Measurements from ENCODE around the gene ARHGEF28.

ARHGEF28 gene

DNA sequence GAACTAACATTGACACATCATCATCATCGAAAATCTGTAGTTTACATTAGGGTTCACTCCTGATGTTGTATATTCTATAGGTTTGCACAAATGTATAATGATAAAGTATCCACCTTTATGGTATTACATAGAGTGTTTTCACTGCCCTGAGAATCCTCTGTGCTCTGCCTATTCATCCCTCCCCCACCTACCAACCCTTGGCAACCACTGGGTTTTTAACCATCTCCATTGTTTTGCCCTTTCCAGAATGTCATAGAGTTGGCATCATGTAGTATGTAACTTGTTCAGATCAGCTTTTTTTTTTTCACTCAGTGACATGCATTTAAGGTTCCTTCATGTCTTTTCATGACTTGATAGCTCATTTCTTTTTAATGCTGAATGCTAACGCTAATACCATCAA, 106.0 kb downstream of the ARHGEF28 start:
- Histone ChIP-seq H2BK15ac (replicated peaks; ENCODE audit: low read depth) (no peak overlapping the region), H3K27me3 (ENCODE audit: insufficient read depth, low read length, poor library complexity) (no peaks in the 10 kb centered on the region), H4K8ac (ENCODE audit: low read depth, low read length) (no peak overlapping the region), H2BK120ac (ENCODE audit: low read depth, low read length) (no peak overlapping the region), H2AK5ac (ENCODE audit: low read length) (no peak overlapping the region), H4K5ac (ENCODE audit: low read length) (no peak overlapping the region), H3K27ac (ENCODE audit: low read depth, low read length) (no peak overlapping the region), H3K9ac (ENCODE audit: low read length) (no peak overlapping the region), H3K79me2 (ENCODE audit: control insufficient read depth, insufficient read depth, low read length) (no peaks in the 10 kb centered on the region), H3K18ac (ENCODE audit: low read length) (no peak overlapping the region), H3K36me3 (ENCODE audit: control insufficient read depth, insufficient read depth, low read length) (no peaks in the 10 kb centered on the region), H3K4me3 (ENCODE audit: low read length) (no peak overlapping the region), H3K4me2 (ENCODE audit: low read length) (no peak overlapping the region), H2BK5ac (ENCODE audit: low read length) (no peak overlapping the region), H3K56ac (ENCODE audit: low read length) (no peak overlapping the region), H3K4ac (ENCODE audit: low read depth, low read length) (no peak overlapping the region), H3K4me1 (ENCODE audit: control insufficient read depth, low read depth, low read length) (no peaks in the 10 kb centered on the region), H3K79me1 (ENCODE audit: low read length) (no peaks in the 10 kb centered on the region), H3K23ac (ENCODE audit: low read length) (no peak overlapping the region)
- no peak for DNase-seq
- no CpG with 5 or more reads among the region's 2 CpGs for WGBS (ENCODE audit: extremely low coverage, insufficient coverage, low lambda C conversion rate)

DNA sequence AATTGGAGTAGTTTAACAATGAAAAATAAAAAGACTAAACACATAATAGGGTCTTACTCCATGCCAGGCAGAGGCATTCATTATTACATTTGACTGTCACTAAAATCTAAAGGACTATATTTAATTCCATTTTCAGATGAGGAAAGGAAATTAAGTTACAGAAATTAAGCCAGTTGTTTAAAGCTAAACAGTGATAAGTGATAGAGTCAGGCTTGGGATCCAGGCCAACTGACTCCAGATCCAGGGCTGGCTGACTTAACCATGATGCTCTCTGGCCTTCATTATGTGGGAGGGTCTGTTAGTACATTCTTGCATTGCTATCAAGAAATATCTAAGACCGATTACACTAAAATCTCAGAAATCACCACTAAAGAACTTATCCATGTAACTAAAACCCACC, 107.2 kb downstream of the ARHGEF28 start:
- no CpG with 5 or more reads among the region's 1 CpG for WGBS (ENCODE audit: extremely low coverage, insufficient coverage, low lambda C conversion rate)
- no peak overlapping the region for H3K27ac ChIP-seq (ENCODE audit: low read depth, low read length)
- no peak for DNase-seq

DNA sequence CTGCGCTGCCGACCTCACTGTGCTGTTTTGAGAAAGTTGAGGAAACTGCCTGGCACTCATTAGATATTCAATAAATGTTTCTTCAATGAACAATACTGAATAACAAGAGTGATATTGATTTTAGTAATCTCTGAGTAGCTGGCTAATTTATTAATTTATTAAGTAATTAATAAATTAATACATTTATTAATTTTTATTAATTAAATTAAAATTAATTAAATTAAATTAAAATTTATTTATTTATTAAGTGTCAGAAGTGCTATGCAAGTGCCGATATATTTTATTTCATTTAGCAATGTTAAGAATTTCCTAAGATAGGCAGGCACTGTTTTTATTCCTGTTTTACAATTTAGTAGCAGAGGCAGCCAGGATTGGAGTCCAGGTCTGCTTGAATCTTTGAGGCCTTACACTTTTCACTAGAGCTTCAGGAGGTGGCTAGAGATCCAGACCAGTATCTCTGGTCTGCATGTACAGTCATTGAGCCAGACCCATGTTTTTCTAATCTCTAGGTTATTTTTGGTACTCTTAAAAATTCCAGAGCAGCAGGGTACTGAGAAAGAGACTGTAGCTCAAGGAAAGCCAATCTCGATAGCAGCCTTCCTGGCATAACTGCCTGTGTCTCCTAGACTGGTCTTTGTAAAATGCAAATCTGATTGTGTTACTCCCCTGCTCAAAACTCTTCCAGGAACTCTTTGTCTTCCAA, 109.2 kb downstream of the ARHGEF28 start:
- no peak overlapping the region for H2BK5ac ChIP-seq (ENCODE audit: low read length)
- no CpG with 5 or more reads among the region's 4 CpGs for WGBS (ENCODE audit: extremely low coverage, insufficient coverage, low lambda C conversion rate)
- H3K18ac ChIP-seq (ENCODE audit: low read length): no peak overlapping the region
- H3K27ac ChIP-seq (ENCODE audit: low read depth, low read length): no peak overlapping the region
- DNase-seq: no peak
- H3K4me2 ChIP-seq (ENCODE audit: low read length): no peak overlapping the region
- no peak overlapping the region for H4K5ac ChIP-seq (ENCODE audit: low read length)
- no peaks in the 10 kb centered on the region for H3K79me2 ChIP-seq (ENCODE audit: control insufficient read depth, insufficient read depth, low read length)
- no peak overlapping the region for H3K4ac ChIP-seq (ENCODE audit: low read depth, low read length)
- H3K4me3 ChIP-seq (ENCODE audit: low read length): no peak overlapping the region
- H4K8ac ChIP-seq (ENCODE audit: low read depth, low read length): no peak overlapping the region
- H3K79me1 ChIP-seq (ENCODE audit: low read length): no peaks in the 10 kb centered on the region
- no peaks in the 10 kb centered on the region for H3K27me3 ChIP-seq (ENCODE audit: insufficient read depth, low read length, poor library complexity)
- no peaks in the 10 kb centered on the region for H3K36me3 ChIP-seq (ENCODE audit: control insufficient read depth, insufficient read depth, low read length)
- H3K9ac ChIP-seq (ENCODE audit: low read length): no peak overlapping the region
- H3K23ac ChIP-seq (ENCODE audit: low read length): no peak overlapping the region
- no peak overlapping the region for H2AK5ac ChIP-seq (ENCODE audit: low read length)
- H2BK120ac ChIP-seq (ENCODE audit: low read depth, low read length): no peak overlapping the region
- no peak overlapping the region for H3K56ac ChIP-seq (ENCODE audit: low read length)
- H2BK15ac ChIP-seq (replicated peaks; ENCODE audit: low read depth): no peak overlapping the region
- no peaks in the 10 kb centered on the region for H3K4me1 ChIP-seq (ENCODE audit: control insufficient read depth, low read depth, low read length)

More for the DNA sequence above, 107.2 kb downstream of the ARHGEF28 start:
- no peaks in the 10 kb centered on the region for H3K27me3 ChIP-seq (ENCODE audit: insufficient read depth, low read length, poor library complexity)
- H3K79me2 ChIP-seq (ENCODE audit: control insufficient read depth, insufficient read depth, low read length): no peaks in the 10 kb centered on the region
- no peak overlapping the region for H3K23ac ChIP-seq (ENCODE audit: low read length)
- H3K18ac ChIP-seq (ENCODE audit: low read length): no peak overlapping the region
- H3K9ac ChIP-seq (ENCODE audit: low read length): no peak overlapping the region
- no peak overlapping the region for H3K4me3 ChIP-seq (ENCODE audit: low read length)
- H4K8ac ChIP-seq (ENCODE audit: low read depth, low read length): no peak overlapping the region
- H3K4me2 ChIP-seq (ENCODE audit: low read length): no peak overlapping the region
- H3K4ac ChIP-seq (ENCODE audit: low read depth, low read length): no peak overlapping the region
- no peak overlapping the region for H2BK120ac ChIP-seq (ENCODE audit: low read depth, low read length)
- H3K56ac ChIP-seq (ENCODE audit: low read length): no peak overlapping the region
- no peak overlapping the region for H2BK15ac ChIP-seq (replicated peaks; ENCODE audit: low read depth)
- H3K79me1 ChIP-seq (ENCODE audit: low read length): no peaks in the 10 kb centered on the region
- no peak overlapping the region for H2AK5ac ChIP-seq (ENCODE audit: low read length)
- no peak overlapping the region for H4K5ac ChIP-seq (ENCODE audit: low read length)
- H3K36me3 ChIP-seq (ENCODE audit: control insufficient read depth, insufficient read depth, low read length): no peaks in the 10 kb centered on the region
- H3K4me1 ChIP-seq (ENCODE audit: control insufficient read depth, low read depth, low read length): no peaks in the 10 kb centered on the region
- no peak overlapping the region for H2BK5ac ChIP-seq (ENCODE audit: low read length)

DNA sequence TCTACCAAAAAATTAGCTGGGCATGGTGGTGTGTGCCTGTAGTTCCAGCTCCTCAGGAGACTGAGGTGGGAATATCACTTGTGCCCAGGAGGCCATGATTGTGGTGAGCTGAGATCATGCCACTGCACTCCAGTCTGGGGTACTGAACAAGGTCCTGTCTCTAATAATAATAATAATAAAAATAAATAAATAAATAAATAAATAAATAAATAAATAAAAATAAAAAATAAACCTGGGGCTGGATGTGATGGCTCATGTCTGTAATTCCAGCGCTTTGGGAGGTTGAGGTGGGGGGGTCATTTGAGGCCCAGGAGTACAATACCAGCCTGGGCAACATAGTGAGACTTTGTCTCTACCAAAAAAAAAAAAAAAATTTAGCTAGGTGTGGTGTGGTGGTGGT, 113.7 kb downstream of the ARHGEF28 start:
- Histone ChIP-seq H2BK120ac (ENCODE audit: low read depth, low read length) (no peak overlapping the region), H3K4me1 (ENCODE audit: control insufficient read depth, low read depth, low read length) (no peaks in the 10 kb centered on the region), H4K8ac (ENCODE audit: low read depth, low read length) (no peak overlapping the region), H3K18ac (ENCODE audit: low read length) (no peak overlapping the region), H3K4ac (ENCODE audit: low read depth, low read length) (no peak overlapping the region), H3K56ac (ENCODE audit: low read length) (no peak overlapping the region), H2AK5ac (ENCODE audit: low read length) (no peak overlapping the region), H3K27me3 (ENCODE audit: insufficient read depth, low read length, poor library complexity) (no peaks in the 10 kb centered on the region), H4K5ac (ENCODE audit: low read length) (no peak overlapping the region), H2BK15ac (replicated peaks; ENCODE audit: low read depth) (no peak overlapping the region), H3K9ac (ENCODE audit: low read length) (no peak overlapping the region), H3K23ac (ENCODE audit: low read length) (no peak overlapping the region), H3K4me3 (ENCODE audit: low read length) (no peak overlapping the region), H3K27ac (ENCODE audit: low read depth, low read length) (no peak overlapping the region), H3K36me3 (ENCODE audit: control insufficient read depth, insufficient read depth, low read length) (no peaks in the 10 kb centered on the region), H3K4me2 (ENCODE audit: low read length) (no peak overlapping the region), H2BK5ac (ENCODE audit: low read length) (no peak overlapping the region), H3K79me2 (ENCODE audit: control insufficient read depth, insufficient read depth, low read length) (no peaks in the 10 kb centered on the region), H3K79me1 (ENCODE audit: low read length) (no peaks in the 10 kb centered on the region)
- DNase-seq: no peak
- no CpG with 5 or more reads among the region's 1 CpG for WGBS (ENCODE audit: extremely low coverage, insufficient coverage, low lambda C conversion rate)

- no CpG with 5 or more reads among the region's 4 CpGs for WGBS (ENCODE audit: extremely low coverage, insufficient coverage, low lambda C conversion rate)
- Histone ChIP-seq H2BK15ac (replicated peaks; ENCODE audit: low read depth) (no peak overlapping the region), H2BK5ac (ENCODE audit: low read length) (no peak overlapping the region), H3K9ac (ENCODE audit: low read length) (no peak overlapping the region), H2BK120ac (ENCODE audit: low read depth, low read length) (no peak overlapping the region), H4K8ac (ENCODE audit: low read depth, low read length) (no peak overlapping the region), H3K56ac (ENCODE audit: low read length) (no peak overlapping the region), H4K5ac (ENCODE audit: low read length) (no peak overlapping the region), H3K27ac (ENCODE audit: low read depth, low read length) (no peak overlapping the region), H3K18ac (ENCODE audit: low read length) (no peak overlapping the region), H3K4me3 (ENCODE audit: low read length) (no peak overlapping the region), H3K23ac (ENCODE audit: low read length) (no peak overlapping the region), H3K4me2 (ENCODE audit: low read length) (no peak overlapping the region), H3K4ac (ENCODE audit: low read depth, low read length) (no peak overlapping the region), H3K79me1 (ENCODE audit: low read length) (no peaks in the 10 kb centered on the region), H3K79me2 (ENCODE audit: control insufficient read depth, insufficient read depth, low read length) (no peaks in the 10 kb centered on the region), H3K4me1 (ENCODE audit: control insufficient read depth, low read depth, low read length) (no peaks in the 10 kb centered on the region), H3K36me3 (ENCODE audit: control insufficient read depth, insufficient read depth, low read length) (no peaks in the 10 kb centered on the region), H3K27me3 (ENCODE audit: insufficient read depth, low read length, poor library complexity) (no peaks in the 10 kb centered on the region), H2AK5ac (ENCODE audit: low read length) (no peak overlapping the region)
- no peak for DNase-seq
Observed at GRCh38 chr5:73740274-73740790, 114.3 kb downstream of the ARHGEF28 start.

DNA sequence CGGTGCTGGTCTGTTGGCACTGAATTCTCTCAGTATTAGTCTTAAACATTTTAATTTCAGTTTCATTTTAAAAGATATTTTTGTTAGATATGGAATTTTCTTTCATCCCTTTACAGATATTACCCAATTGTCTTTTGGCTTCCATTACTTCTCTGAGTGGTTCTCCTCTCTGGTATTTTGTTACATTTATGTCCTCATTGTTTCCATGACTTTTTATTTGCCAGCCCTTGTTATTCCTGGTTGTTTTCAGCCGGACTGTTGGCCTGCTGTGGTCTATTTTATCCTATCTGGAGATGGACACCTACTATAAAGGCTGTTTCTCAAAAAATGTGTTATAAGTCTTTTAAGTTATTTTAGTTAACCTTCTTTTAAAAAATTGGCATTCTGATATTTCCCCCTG, 117.2 kb downstream of the ARHGEF28 start:
- Histone ChIP-seq H3K4ac (ENCODE audit: low read depth, low read length) (no peak overlapping the region), H4K8ac (ENCODE audit: low read depth, low read length) (no peak overlapping the region), H3K18ac (ENCODE audit: low read length) (no peak overlapping the region), H2BK15ac (replicated peaks; ENCODE audit: low read depth) (no peak overlapping the region), H2BK5ac (ENCODE audit: low read length) (no peak overlapping the region), H3K4me2 (ENCODE audit: low read length) (no peak overlapping the region), H3K27ac (ENCODE audit: low read depth, low read length) (no peak overlapping the region), H3K9ac (ENCODE audit: low read length) (no peak overlapping the region), H3K79me1 (ENCODE audit: low read length) (no peaks in the 10 kb centered on the region), H3K23ac (ENCODE audit: low read length) (no peak overlapping the region), H3K27me3 (ENCODE audit: insufficient read depth, low read length, poor library complexity) (no peaks in the 10 kb centered on the region), H2BK120ac (ENCODE audit: low read depth, low read length) (no peak overlapping the region), H3K4me1 (ENCODE audit: control insufficient read depth, low read depth, low read length) (no peaks in the 10 kb centered on the region), H4K5ac (ENCODE audit: low read length) (no peak overlapping the region), H3K56ac (ENCODE audit: low read length) (no peak overlapping the region), H2AK5ac (ENCODE audit: low read length) (no peak overlapping the region), H3K36me3 (ENCODE audit: control insufficient read depth, insufficient read depth, low read length) (no peaks in the 10 kb centered on the region), H3K79me2 (ENCODE audit: control insufficient read depth, insufficient read depth, low read length) (no peaks in the 10 kb centered on the region), H3K4me3 (ENCODE audit: low read length) (no peak overlapping the region)
- WGBS (ENCODE audit: extremely low coverage, insufficient coverage, low lambda C conversion rate): no CpG with 5 or more reads among the region's 2 CpGs
- no peak for DNase-seq
